ENCODE measurements around the gene RUFY1.
"Not testable (repeated sequence)": the region's sequence is repeated elsewhere in the genome, so short reads cannot be mapped to it uniquely, and the experiment has no call there.

Gene RUFY1

GRCh38 chr5:179550511-179551342 is at the start of gene RUFY1:
Gene RUFY1 (plus strand): TSS chr5:179550554. CDS start chr5:179550570, 16 bp downstream.
- no peak for FAIRE-seq

- FAIRE-seq = not testable (repeated sequence)
Observed at GRCh38 chr5:179501997-179502396, 48.4 kb upstream of the RUFY1 start.

GRCh38 chr5:179502420-179502819 is 47.9 kb upstream of the RUFY1 start:
- not testable (repeated sequence) for FAIRE-seq

- no peak for FAIRE-seq
Observed at GRCh38 chr5:179504191-179504590, 46.2 kb upstream of the RUFY1 start.

GRCh38 chr5:179504600-179505396 is 45.6 kb upstream of the RUFY1 start:
- FAIRE-seq = no peak

- FAIRE-seq = no peak
Observed at GRCh38 chr5:179505636-179506261, 44.6 kb upstream of the RUFY1 start.

GRCh38 chr5:179509239-179509638 is 41.1 kb upstream of the RUFY1 start:
- FAIRE-seq = no peak

GRCh38 chr5:179509845-179510244 is 40.5 kb upstream of the RUFY1 start:
- FAIRE-seq = no peak

- no peak for FAIRE-seq
Observed at GRCh38 chr5:179512452-179513000, 37.8 kb upstream of the RUFY1 start.

GRCh38 chr5:179515501-179515900 is 34.9 kb upstream of the RUFY1 start:
- not testable (repeated sequence) for FAIRE-seq

GRCh38 chr5:179516221-179516620 is 34.1 kb upstream of the RUFY1 start:
- FAIRE-seq = no peak

- FAIRE-seq = not testable (repeated sequence)
Observed at GRCh38 chr5:179517746-179518145, 32.6 kb upstream of the RUFY1 start.

GRCh38 chr5:179518369-179518768 is 32.0 kb upstream of the RUFY1 start:
- not testable (repeated sequence) for FAIRE-seq

GRCh38 chr5:179519416-179520070 is 30.8 kb upstream of the RUFY1 start:
- peak; percentile 13 for FAIRE-seq

GRCh38 chr5:179522107-179522506 is 28.2 kb upstream of the RUFY1 start:
- FAIRE-seq = not testable (repeated sequence)

- no peak for FAIRE-seq
Observed at GRCh38 chr5:179526978-179527377, 23.4 kb upstream of the RUFY1 start.

GRCh38 chr5:179530069-179530998 is 20.0 kb upstream of the RUFY1 start:
- FAIRE-seq = no peak

GRCh38 chr5:179533024-179533423 is 17.3 kb upstream of the RUFY1 start:
- peak; percentile 27 for FAIRE-seq

- no peak for FAIRE-seq
Observed at GRCh38 chr5:179533907-179534306, 16.4 kb upstream of the RUFY1 start.

GRCh38 chr5:179534431-179534830 is 15.9 kb upstream of the RUFY1 start:
- FAIRE-seq = no peak

GRCh38 chr5:179536676-179537075 is 13.7 kb upstream of the RUFY1 start:
- no peak for FAIRE-seq
